K562 (cell line): ENCODE results near the gene OGDH. TPM values are rescaled to one million over a fixed set of nuclear protein-coding genes. Genes with fewer than 3 reads are reported as not detected.

Experiments
- ATAC-seq: fragments of 200-7000 bp; cut with Tn5 transposase; 3 replicates; pipeline ENCODE4 v1.9.1; 2020; ENCODE audit warnings: moderate library complexity
- BruUV-seq: library from RNA; stranded (reverse); fragments of 400-500 nt; replicated peaks from 2 replicates; lab custom pipeline; 2021; lab: Mats Ljungman, UMichigan
- CTCF ChIA-PET: fragments of 300-600 bp; formaldehyde crosslinking; extraction: SDS; loops from one replicate; lab custom pipeline; 2021; ENCODE audit warnings: low intra/inter-chr PET ratio; lab: Yijun Ruan, JAX
- POLR2A ChIA-PET: fragments of 300-600, 350-650 bp; sonication (Branson Sonifier 250); formaldehyde crosslinking; extraction: SDS; loops from one replicate; lab custom pipeline; 2021; ENCODE audit warnings: antibody characterized with exemption, inconsistent platforms; lab: Yijun Ruan, JAX
- DNase-seq, 4 experiments: peaks; one replicate each; pipeline versions ENCODE4 v3.0.0 to v3.0.0-alpha.2; 2011 to 2018; ENCODE audit warnings: low spot score in 3 of 4, mixed read lengths in 3 of 4; ENCODE audit errors: extremely low read depth in 1 of 4
- FAIRE-seq: peaks from 2 replicates; lab custom pipeline; 2011; peaks lifted over from hg19 to GRCh38; lab: Jason Lieb, UNC
- H2AFZ ChIP-seq: 2 replicates; pipeline ENCODE4 v1.6.0; 2011; ENCODE audit warnings: low read depth, low read length, control low read depth, inconsistent platforms
- H3K27ac ChIP-seq: fragments of 200-600 bp; 3 replicates; pipeline ENCODE4 v1.8.0; 2011; ENCODE audit warnings: low read depth, mild to moderate bottlenecking, control low read depth, inconsistent platforms, low read length, moderate library complexity, mixed read lengths; ENCODE audit errors: extremely low read depth
- H3K27me3 ChIP-seq, 2 experiments: fragments of 300-600 bp in 1 of 2; 2 replicates in 1 of 2; 3 replicates in 1 of 2; pipeline versions ENCODE4 v1.6.0 to v1.8.0; 2011; ENCODE audit warnings: inconsistent platforms in 2 of 2, low read length in 2 of 2, mild to moderate bottlenecking in 1 of 2, mixed read lengths in 1 of 2, moderate library complexity in 1 of 2; ENCODE audit not compliant: control insufficient read depth in 2 of 2, insufficient read depth in 2 of 2
- H3K36me3 ChIP-seq: fragments of 300-600 bp; 3 replicates; pipeline ENCODE4 v1.8.0; 2011; ENCODE audit warnings: mild to moderate bottlenecking, low read length, inconsistent platforms; ENCODE audit not compliant: control insufficient read depth, insufficient read depth
- H3K4me1 ChIP-seq, 2 experiments: fragments of 200-600 bp in 1 of 2; replicated peaks in 1 of 2; 2 replicates in 1 of 2; 3 replicates in 1 of 2; pipeline versions ENCODE4 v1.5.1 to v1.8.0; 2011; ENCODE audit warnings: inconsistent platforms in 2 of 2, low read length in 2 of 2, mild to moderate bottlenecking in 1 of 2, mixed read lengths in 1 of 2, moderate library complexity in 1 of 2; ENCODE audit not compliant: control insufficient read depth in 2 of 2, insufficient read depth in 2 of 2
- H3K4me2 ChIP-seq: 2 replicates; pipeline ENCODE4 v1.6.1; 2011; ENCODE audit warnings: low read length, control low read depth, inconsistent platforms, mixed read lengths; ENCODE audit not compliant: insufficient read depth
- H3K4me3 ChIP-seq: fragments of 200-600 bp; sonication (generic), shearing (Covaris generic); 2 replicates; pipeline ENCODE4 v1.5.1; 2016; ENCODE audit warnings: control low read depth, inconsistent platforms
- H3K79me2 ChIP-seq: fragments of 200-600 bp; 3 replicates; pipeline ENCODE4 v1.8.0; 2011; ENCODE audit warnings: low read length, inconsistent platforms; ENCODE audit not compliant: control insufficient read depth, insufficient read depth
- H3K9ac ChIP-seq, 2 experiments: 2 replicates each; pipeline versions ENCODE4 v1.6.0 to v1.6.1; 2011; ENCODE audit warnings: low read depth in 2 of 2, low read length in 2 of 2, control low read depth in 1 of 2, inconsistent platforms in 1 of 2, mild to moderate bottlenecking in 1 of 2, mixed read lengths in 1 of 2; ENCODE audit not compliant: insufficient read depth in 1 of 2
- H3K9me1 ChIP-seq: one replicate; pipeline ENCODE4 v1.6.0; 2011; ENCODE audit warnings: inconsistent platforms, mild to moderate bottlenecking, low read length, moderate library complexity; ENCODE audit not compliant: control insufficient read depth, insufficient read depth
- H3K9me3 ChIP-seq: replicated peaks from 2 replicates; pipeline ENCODE4 v1.5.1; 2011; ENCODE audit warnings: low read depth, low read length, inconsistent platforms; ENCODE audit not compliant: control insufficient read depth, insufficient read depth
- H4K20me1 ChIP-seq: replicated peaks from 2 replicates; pipeline ENCODE4 v1.6.1; 2011; ENCODE audit warnings: low read length, inconsistent platforms, mixed read lengths; ENCODE audit not compliant: control insufficient read depth, insufficient read depth
- ATF1 ChIP-seq, 2 experiments: fragments of 450-650 bp in 1 of 2; IDR thresholded peaks; 2 replicates each; pipeline ENCODE4 v1.6.1; 2016; ENCODE audit warnings: missing compliant biosample characterization in 1 of 2, missing genetic modification characterization in 1 of 2
- NFYB ChIP-seq: IDR thresholded peaks from 2 replicates; pipeline ENCODE4 v1.6.1; 2011; ENCODE audit warnings: mild to moderate bottlenecking, moderate library complexity; ENCODE audit not compliant: insufficient read length; ENCODE audit errors: extremely low read depth
- SMARCA5 ChIP-seq: fragments of 450-650 bp; IDR thresholded peaks from 2 replicates; pipeline ENCODE4 v1.6.1; 2016
- SNRNP70 ChIP-seq: fragments of 200-400 bp; formaldehyde crosslinking; optimal IDR thresholded peaks from 2 replicates; pipeline ENCODE3; 2017; ENCODE audit warnings: low read depth, low read length
- ZNF644 ChIP-seq: fragments of 200-800 bp; sonication (Bioruptor generic); IDR thresholded peaks from 2 replicates; pipeline ENCODE4 v1.6.1; 2016; ENCODE audit warnings: low read depth, missing genetic modification characterization, missing compliant biosample characterization
- WGBS: fragments of 100-300 bp; shearing (Covaris generic); methylation state at CpG from one replicate; pipeline ENCODE4 v1.1.6; 2016; ENCODE audit warnings: low coverage, mixed read lengths; ENCODE audit not compliant: insufficient coverage; ENCODE audit errors: missing lambda C conversion rate; 5-methylcytosine and 5-hydroxymethylcytosine counted together
- in situ Hi-C: fragments of 300-500 bp; cut with MboI; formaldehyde crosslinking; loops from 4 replicates; pipeline ENCODE4 v1.15.0; 2018; ENCODE audit warnings: inconsistent platforms, mixed read lengths
- intact Hi-C: fragments of 100-400 bp; cut with micrococcal nuclease; formaldehyde crosslinking; loops from 2 replicates; pipeline ENCODE4 v1.14.2; 2022
- polyA plus RNA-seq, 8 experiments: library from polyadenylated mRNA; depleted of rRNA in 4 of 8; stranded (reverse) in 5 of 8; unstranded in 3 of 8; fragments of >200 nt; fragmentation: Nextera tagmentation in 2 of 8; fragmentation: Illumina TruSeq in 1 of 8; extraction: Ambion mirVana in 2 of 8; extraction: Trizol in 1 of 8; gene quantifications; 2 replicates each; pipeline versions ENCODE4 v1.2.1 to v1.2.3, GENCODE V29; 2011 to 2014; ENCODE audit warnings: inconsistent platforms in 1 of 8, missing spikeins in 1 of 8
- total RNA-seq, 7 experiments: library from RNA; depleted of rRNA in 6 of 7; stranded (reverse); fragments of >200 nt in 6 of 7; fragmentation: Illumina TruSeq in 2 of 7; extraction: Trizol in 2 of 7; gene quantifications; 2 replicates each; pipeline versions ENCODE4 v1.2.1 to v1.2.3, GENCODE V29; 2011 to 2021; ENCODE audit warnings: low replicate concordance in 1 of 7
- TF ChIP-seq, protein P1 (sequence below): fragments of 450-650 bp; IDR thresholded peaks from 2 replicates; pipeline ENCODE4 v1.6.1; 2016; ENCODE audit warnings: mild to moderate bottlenecking
- TF ChIP-seq, protein P2 (sequence below): fragments of 250-450 bp; sonication (Bioruptor Pico); IDR thresholded peaks from 2 replicates; pipeline ENCODE4 v1.5.0; 2021; ENCODE audit warnings: mild to moderate bottlenecking, moderate library complexity
- TF ChIP-seq, protein P3 (sequence below): fragments of 450-650 bp; conservative IDR thresholded peaks from 2 replicates; pipeline ENCODE4 v1.6.1; 2016; ENCODE audit warnings: missing genetic modification characterization, low read depth, mild to moderate bottlenecking, control low read depth, missing compliant biosample characterization
- TF ChIP-seq, protein P4 (sequence below): fragments of 450-650 bp; formaldehyde crosslinking; IDR thresholded peaks from 2 replicates; pipeline ENCODE4 v1.4.0; 2022; ENCODE audit warnings: missing genetic modification characterization

Gene OGDH
- total and polyA plus RNA-seq, 9 of the 15 experiments (the other 6 are each of a cell fraction or from before 2014, with no cell fraction given): 3.1 to 80.3 (median 23.5) TPM

DNA sequence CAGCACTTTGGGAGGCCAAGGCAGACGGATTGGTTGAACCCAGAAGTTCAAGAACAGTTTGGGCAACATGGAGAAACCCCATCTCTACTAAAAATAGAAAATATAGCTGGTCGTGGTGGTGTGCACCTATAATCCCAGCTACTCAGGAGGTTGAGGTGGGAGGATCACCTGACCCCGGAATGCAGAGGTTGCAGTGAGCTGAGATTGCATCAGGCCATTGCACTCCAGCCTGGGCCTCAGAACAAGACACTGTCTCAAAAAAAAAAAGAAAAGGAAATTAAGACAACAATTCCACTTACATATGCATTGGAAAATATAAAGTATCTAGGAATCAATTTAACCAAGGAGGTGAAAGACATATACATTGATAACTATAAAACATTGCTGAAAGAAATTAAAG lies 7.2 kb upstream of the OGDH start:
- POLR2A ChIA-PET: interaction anchor here (1.5 kb wide), 1 partner anchor 198 kb away, joined by 3 read pairs; the partner anchor contains the start of gene PPIA
- intact Hi-C loops (no loop called here), in situ Hi-C loops (loop anchor here (10.0 kb wide), 1 partner anchor 536 kb away; no protein-coding TSS in a partner anchor)
- Histone ChIP-seq H3K4me2 (no peak overlapping the region), H2AFZ (no peak overlapping the region), H3K27ac (no peak overlapping the region)
- ATAC-seq: no peak
- CTCF ChIA-PET: no interaction called here
- no TSS peak for BruUV-seq
- TF ChIP-seq, protein P1, sequence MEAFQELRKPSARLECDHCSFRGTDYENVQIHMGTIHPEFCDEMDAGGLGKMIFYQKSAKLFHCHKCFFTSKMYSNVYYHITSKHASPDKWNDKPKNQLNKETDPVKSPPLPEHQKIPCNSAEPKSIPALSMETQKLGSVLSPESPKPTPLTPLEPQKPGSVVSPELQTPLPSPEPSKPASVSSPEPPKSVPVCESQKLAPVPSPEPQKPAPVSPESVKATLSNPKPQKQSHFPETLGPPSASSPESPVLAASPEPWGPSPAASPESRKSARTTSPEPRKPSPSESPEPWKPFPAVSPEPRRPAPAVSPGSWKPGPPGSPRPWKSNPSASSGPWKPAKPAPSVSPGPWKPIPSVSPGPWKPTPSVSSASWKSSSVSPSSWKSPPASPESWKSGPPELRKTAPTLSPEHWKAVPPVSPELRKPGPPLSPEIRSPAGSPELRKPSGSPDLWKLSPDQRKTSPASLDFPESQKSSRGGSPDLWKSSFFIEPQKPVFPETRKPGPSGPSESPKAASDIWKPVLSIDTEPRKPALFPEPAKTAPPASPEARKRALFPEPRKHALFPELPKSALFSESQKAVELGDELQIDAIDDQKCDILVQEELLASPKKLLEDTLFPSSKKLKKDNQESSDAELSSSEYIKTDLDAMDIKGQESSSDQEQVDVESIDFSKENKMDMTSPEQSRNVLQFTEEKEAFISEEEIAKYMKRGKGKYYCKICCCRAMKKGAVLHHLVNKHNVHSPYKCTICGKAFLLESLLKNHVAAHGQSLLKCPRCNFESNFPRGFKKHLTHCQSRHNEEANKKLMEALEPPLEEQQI: no peak
- TF ChIP-seq, protein P2, sequence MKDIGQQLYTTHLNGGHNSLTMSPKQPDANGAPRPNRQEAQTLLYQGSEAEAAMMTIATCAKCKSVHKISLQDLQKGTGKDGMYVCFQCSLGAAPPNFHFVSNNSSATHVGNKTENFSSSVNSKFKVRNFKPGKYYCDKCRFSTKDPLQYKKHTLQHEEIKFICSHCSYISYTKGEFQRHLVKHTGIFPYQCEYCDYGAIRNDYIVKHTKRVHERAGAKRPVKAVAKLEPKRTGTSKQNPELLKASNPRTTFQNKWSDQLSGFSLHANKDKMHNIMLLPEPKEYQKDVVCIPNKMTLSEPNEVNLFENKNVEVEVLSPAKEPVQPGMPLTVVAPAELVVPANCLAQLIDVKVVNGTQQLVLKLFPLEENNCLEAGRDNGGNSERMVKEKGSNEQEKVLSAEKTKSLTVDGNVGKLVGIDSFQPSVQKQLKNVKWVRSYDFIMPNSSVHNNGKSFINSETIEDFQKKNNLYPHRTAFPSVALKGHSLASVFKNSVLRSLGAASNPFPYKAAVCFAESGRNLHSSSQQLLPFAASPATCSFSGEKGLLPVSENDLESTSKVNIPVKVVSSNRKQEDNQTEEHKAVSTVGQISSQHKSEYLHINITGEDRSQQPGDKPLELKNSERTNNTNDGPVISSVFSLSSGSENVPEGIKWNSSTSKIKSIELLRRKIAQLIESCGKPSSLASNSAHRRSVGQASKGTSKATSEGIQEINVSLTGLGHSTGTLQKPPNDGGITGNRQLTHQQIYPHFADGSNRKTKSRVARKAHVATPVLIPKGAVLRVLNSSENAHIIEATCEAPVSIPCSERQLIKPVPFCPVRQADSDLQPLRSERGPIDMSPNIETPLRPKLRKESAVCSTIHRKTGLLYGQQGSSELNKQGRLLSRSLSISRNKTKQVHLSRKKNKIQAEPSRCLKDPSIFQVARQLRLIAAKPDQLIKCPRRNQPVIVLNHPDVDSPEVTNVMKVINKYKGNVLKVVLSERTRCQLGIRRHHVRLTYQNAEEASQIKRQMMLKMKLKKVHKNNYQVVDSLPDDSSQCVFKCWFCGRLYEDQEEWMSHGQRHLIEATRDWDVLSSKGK (CRISPR knock-in tag): no peak
- TF ChIP-seq, protein P3, sequence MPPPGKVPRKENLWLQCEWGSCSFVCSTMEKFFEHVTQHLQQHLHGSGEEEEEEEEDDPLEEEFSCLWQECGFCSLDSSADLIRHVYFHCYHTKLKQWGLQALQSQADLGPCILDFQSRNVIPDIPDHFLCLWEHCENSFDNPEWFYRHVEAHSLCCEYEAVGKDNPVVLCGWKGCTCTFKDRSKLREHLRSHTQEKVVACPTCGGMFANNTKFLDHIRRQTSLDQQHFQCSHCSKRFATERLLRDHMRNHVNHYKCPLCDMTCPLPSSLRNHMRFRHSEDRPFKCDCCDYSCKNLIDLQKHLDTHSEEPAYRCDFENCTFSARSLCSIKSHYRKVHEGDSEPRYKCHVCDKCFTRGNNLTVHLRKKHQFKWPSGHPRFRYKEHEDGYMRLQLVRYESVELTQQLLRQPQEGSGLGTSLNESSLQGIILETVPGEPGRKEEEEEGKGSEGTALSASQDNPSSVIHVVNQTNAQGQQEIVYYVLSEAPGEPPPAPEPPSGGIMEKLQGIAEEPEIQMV (tag): no peak
- no peak for TF ChIP-seq NFYB
- no peak for TF ChIP-seq SMARCA5
- TF ChIP-seq ATF1 (CRISPR knock-in tag; IDR thresholded peaks at IDR 0.05): no peak
- no peak for TF ChIP-seq ATF1 (tag; IDR thresholded peaks at IDR 0.05)
- TF ChIP-seq SNRNP70: no peak
- TF ChIP-seq ZNF644 (tag): no peak
- TF ChIP-seq, protein P4, sequence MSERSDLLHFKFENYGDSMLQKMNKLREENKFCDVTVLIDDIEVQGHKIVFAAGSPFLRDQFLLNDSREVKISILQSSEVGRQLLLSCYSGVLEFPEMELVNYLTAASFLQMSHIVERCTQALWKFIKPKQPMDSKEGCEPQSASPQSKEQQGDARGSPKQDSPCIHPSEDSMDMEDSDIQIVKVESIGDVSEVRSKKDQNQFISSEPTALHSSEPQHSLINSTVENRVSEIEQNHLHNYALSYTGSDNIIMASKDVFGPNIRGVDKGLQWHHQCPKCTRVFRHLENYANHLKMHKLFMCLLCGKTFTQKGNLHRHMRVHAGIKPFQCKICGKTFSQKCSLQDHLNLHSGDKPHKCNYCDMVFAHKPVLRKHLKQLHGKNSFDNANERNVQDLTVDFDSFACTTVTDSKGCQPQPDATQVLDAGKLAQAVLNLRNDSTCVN (CRISPR knock-in tag): no peak
- TF ChIP-seq, all 486 proteins: peak for 0
- no peaks in the 10 kb centered on the region for H3K9me1 ChIP-seq
- no peaks in the 10 kb centered on the region; a peak in 1 of 5 replicates for H3K4me1 ChIP-seq
- FAIRE-seq: no peak
- 0 out of 5 replicates have a peak, but pooled peaks cover 0 to 7% of the 10 kb centered on the region in 2 experiments for H3K27me3 ChIP-seq
- H3K9ac ChIP-seq: no peak overlapping the region
- H3K79me2 ChIP-seq: no peaks in the 10 kb centered on the region
- no peaks in the 10 kb centered on the region for H3K9me3 ChIP-seq
- no peak for DNase-seq
- no peaks in the 10 kb centered on the region for H4K20me1 ChIP-seq
- H3K36me3 ChIP-seq: no peaks in the 10 kb centered on the region
- 3% methylated on average over 3 of the region's 3 CpGs for WGBS
- no peak overlapping the region for H3K4me3 ChIP-seq
